C4-2B (cell line): ENCODE measurements around the gene AUTS2.
"Not testable (repeated sequence)": the region's sequence is repeated elsewhere in the genome, so short reads cannot be mapped to it uniquely, and the experiment has no call there.

Experiments used
- H3K27ac ChIP-seq: fragments of 450-650 bp; 2 replicates; pipeline ENCODE4 v1.5.1; 2017
- CTCF ChIP-seq: fragments of 450-650 bp; conservative IDR thresholded peaks from 2 replicates; pipeline ENCODE4 v1.5.1; 2017; ENCODE audit warnings: mild to moderate bottlenecking
- ZFX ChIP-seq: fragments of 450-650 bp; IDR thresholded peaks from 2 replicates; pipeline ENCODE4 v1.6.1; 2017

AUTS2 gene

GRCh38 chr7:70361821-70362220, 763.5 kb downstream of the AUTS2 start:
- no peak for TF ChIP-seq CTCF
- TF ChIP-seq ZFX, result no peak
- no peak overlapping the region for H3K27ac ChIP-seq

DNA sequence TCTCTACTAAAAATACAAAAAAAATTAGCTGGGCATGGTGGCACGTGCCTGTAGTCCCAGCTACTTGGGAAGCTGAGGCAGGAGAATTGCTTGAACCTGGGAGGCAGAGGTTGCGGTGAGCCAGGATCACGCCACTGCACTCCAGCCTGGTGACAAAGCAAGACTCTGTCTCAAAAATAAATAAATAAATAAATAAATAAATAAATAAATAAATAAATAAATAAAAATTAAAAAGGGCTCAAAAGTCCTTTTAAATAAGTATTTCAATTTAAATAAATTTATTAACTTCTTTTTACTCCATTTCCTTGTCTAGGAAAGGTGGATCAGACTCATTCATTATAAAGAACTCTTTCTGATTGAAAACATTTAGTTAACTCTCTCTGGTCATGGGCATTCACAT, 766.1 kb downstream of the AUTS2 start:
- H3K27ac ChIP-seq, result not testable (repeated sequence)

DNA sequence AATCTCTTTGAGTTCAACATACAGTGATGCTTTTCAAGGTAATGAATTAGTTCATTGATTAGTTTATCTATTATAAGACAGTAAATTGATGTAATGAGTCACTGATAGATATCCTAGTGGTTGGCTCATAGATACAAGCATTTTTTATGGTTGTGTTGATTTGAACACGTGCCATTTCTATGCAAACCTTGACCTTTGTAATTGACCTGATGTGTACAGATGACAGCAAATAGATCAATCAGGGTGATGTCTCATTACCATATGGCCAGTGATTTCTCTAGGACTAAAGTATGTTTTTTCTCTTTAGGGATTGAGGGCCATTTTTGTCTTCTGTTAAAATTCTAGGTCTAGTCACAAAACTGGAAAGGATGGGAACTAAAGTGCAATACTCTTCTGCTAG, 773.4 kb downstream of the AUTS2 start:
- TF ChIP-seq CTCF (no peak), ZFX (no peak)
- no peak overlapping the region for H3K27ac ChIP-seq

- TF ChIP-seq ZFX (no peak), CTCF (no peak)
- no peak overlapping the region for H3K27ac ChIP-seq
Observed at GRCh38 chr7:70372768-70373515, 774.7 kb downstream of the AUTS2 start.

- no peak overlapping the region for H3K27ac ChIP-seq
Observed at GRCh38 chr7:70374772-70375533, 776.7 kb downstream of the AUTS2 start.

DNA sequence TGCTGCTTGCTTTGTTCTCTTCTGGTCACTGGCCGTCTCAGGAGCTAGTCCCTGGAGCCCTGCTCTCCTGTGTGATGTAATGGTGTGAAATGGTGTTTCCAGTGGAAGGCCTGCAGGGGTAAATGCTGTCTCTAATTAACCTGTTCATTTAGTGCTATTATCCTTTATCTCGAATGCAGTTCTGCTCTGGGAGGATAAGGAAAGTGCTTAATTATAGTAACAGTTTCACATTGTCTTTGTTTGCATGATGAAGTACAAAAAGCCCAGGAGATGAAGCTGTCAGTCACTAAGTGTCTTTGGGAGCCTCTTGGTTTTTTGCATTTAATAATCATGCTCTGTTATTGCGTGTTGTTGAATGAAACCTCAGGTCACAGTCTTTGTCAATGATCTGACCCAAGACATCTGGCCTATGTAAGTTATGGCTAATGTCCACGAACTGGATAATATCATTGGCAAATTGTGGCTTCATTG, 778.3 kb downstream of the AUTS2 start:
- H3K27ac ChIP-seq, result no peak overlapping the region
- TF ChIP-seq CTCF (no peak), ZFX (no peak)

More at GRCh38 chr7:70374772-70375533, 776.7 kb downstream of the AUTS2 start:
- TF ChIP-seq ZFX (no peak), CTCF (no peak)

GRCh38 chr7:70377957-70378356, 779.7 kb downstream of the AUTS2 start:
- TF ChIP-seq ZFX (no peak), CTCF (no peak)
- no peak overlapping the region for H3K27ac ChIP-seq
